HepG2 (cell line): Measurements from ENCODE around the gene LYRM4. TPM values are rescaled to one million over a fixed set of nuclear protein-coding genes. Genes with fewer than 3 reads are reported as not detected.

Source experiments
- ATAC-seq: fragments of 200-7000 bp; cut with Tn5 transposase; 3 replicates; pipeline ENCODE4 v1.9.1; 2020; ENCODE audit warnings: mild to moderate bottlenecking, moderate library complexity
- BruUV-seq: library from RNA; stranded (reverse); fragments of 400-500 nt; replicated peaks from 2 replicates; lab custom pipeline; 2021; lab: Mats Ljungman, UMichigan
- CTCF ChIA-PET: fragments of 300-600 bp; formaldehyde crosslinking; extraction: SDS; loops from one replicate; lab custom pipeline; 2021; ENCODE audit warnings: low total read pairs, inconsistent platforms, low intra/inter-chr PET ratio; lab: Yijun Ruan, JAX
- POLR2A ChIA-PET: fragments of 350-600 bp; sonication (Branson Sonifier 250); formaldehyde crosslinking; loops from one replicate; lab custom pipeline; 2020; ENCODE audit warnings: antibody characterized with exemption, inconsistent platforms; lab: Yijun Ruan, JAX
- DNase-seq: peaks from one replicate; pipeline ENCODE4 v3.0.0-alpha.2; 2015; ENCODE audit warnings: low spot score
- FAIRE-seq: peaks from 3 replicates; lab custom pipeline; 2011; peaks lifted over from hg19 to GRCh38; lab: Jason Lieb, UNC
- H2AFZ ChIP-seq: one replicate; pipeline ENCODE4 v1.6.1; 2011; ENCODE audit warnings: low read length, inconsistent platforms
- H3K27ac ChIP-seq: fragments of 300-600 bp; 3 replicates; pipeline ENCODE4 v1.8.0; 2011; ENCODE audit warnings: mixed run types, mild to moderate bottlenecking, mixed read lengths, low read length, inconsistent platforms; ENCODE audit not compliant: insufficient read depth; ENCODE audit errors: extremely low read length
- H3K27me3 ChIP-seq, 2 experiments: fragments of 200-600 bp in 1 of 2; 2 replicates in 1 of 2; 3 replicates in 1 of 2; pipeline versions ENCODE4 v1.6.0 to v1.8.0; 2011; ENCODE audit warnings: low read length in 2 of 2, mild to moderate bottlenecking in 2 of 2, moderate library complexity in 2 of 2, inconsistent platforms in 1 of 2; ENCODE audit not compliant: insufficient read depth in 2 of 2, control insufficient read depth in 1 of 2
- H3K36me3 ChIP-seq, 2 experiments: fragments of 200-600 bp in 1 of 2; replicated peaks in 1 of 2; 2 replicates in 1 of 2; 3 replicates in 1 of 2; pipeline versions ENCODE4 v1.5.1 to v1.8.0; 2011; ENCODE audit warnings: low read length in 2 of 2, inconsistent platforms in 1 of 2; ENCODE audit not compliant: insufficient read depth in 2 of 2, control insufficient read depth in 1 of 2
- H3K4me1 ChIP-seq: 2 replicates; pipeline ENCODE4 v1.5.1; 2012; ENCODE audit warnings: low read length, inconsistent platforms; ENCODE audit not compliant: insufficient read depth
- H3K4me2 ChIP-seq: 2 replicates; pipeline ENCODE4 v1.6.0; 2011; ENCODE audit warnings: low read depth, low read length, inconsistent platforms
- H3K4me3 ChIP-seq, 3 experiments: fragments of 200-600 bp in 1 of 3; sonication (generic), shearing (Covaris generic) in 1 of 3; replicated peaks in 1 of 3; 2 replicates each; pipeline ENCODE4 v1.5.1; 2011 to 2016; ENCODE audit warnings: low read length in 3 of 3, inconsistent platforms in 2 of 3, low read depth in 2 of 3, mild to moderate bottlenecking in 2 of 3, control low read depth in 1 of 3, mixed read lengths in 1 of 3; ENCODE audit not compliant: insufficient read depth in 1 of 3
- H3K79me2 ChIP-seq: one replicate; pipeline ENCODE4 v1.6.1; 2011; ENCODE audit warnings: low read length, inconsistent platforms; ENCODE audit not compliant: insufficient read depth
- H3K9ac ChIP-seq: 2 replicates; pipeline ENCODE4 v1.6.0; 2011; ENCODE audit warnings: mild to moderate bottlenecking, low read depth, low read length, inconsistent platforms; ENCODE audit not compliant: insufficient read depth
- H3K9me3 ChIP-seq: 2 replicates; pipeline ENCODE4 v1.5.1; 2012; ENCODE audit warnings: mild to moderate bottlenecking, low read length
- H4K20me1 ChIP-seq: 2 replicates; pipeline ENCODE4 v1.6.0; 2011; ENCODE audit warnings: inconsistent platforms, mild to moderate bottlenecking, low read length, moderate library complexity; ENCODE audit not compliant: insufficient read depth
- DMAP1 ChIP-seq: IDR thresholded peaks from 2 replicates; pipeline ENCODE4 v1.6.1; 2016
- IRX3 ChIP-seq: sonication (generic); formaldehyde crosslinking; IDR thresholded peaks from 2 replicates; pipeline ENCODE4 v1.8.1; 2023; ENCODE audit warnings: mild to moderate bottlenecking, low read depth, missing genetic modification reagents, borderline replicate concordance
- MTF1 ChIP-seq: sonication (generic); formaldehyde crosslinking; IDR thresholded peaks from 2 replicates; pipeline ENCODE4 v1.5.0; 2020; ENCODE audit warnings: missing genetic modification reagents
- POLR2AphosphoS5 ChIP-seq: IDR thresholded peaks from 2 replicates; pipeline ENCODE4 v1.6.1; 2012; ENCODE audit warnings: low read depth, low read length
- SYNCRIP ChIP-seq: fragments of 200-400 bp; formaldehyde crosslinking; IDR thresholded peaks from 2 replicates; pipeline ENCODE4 v1.6.1; 2018; ENCODE audit warnings: mild to moderate bottlenecking, low read depth, low read length; ENCODE audit not compliant: insufficient read depth
- ZBTB38 ChIP-seq: sonication (generic); formaldehyde crosslinking; IDR thresholded peaks from 2 replicates; pipeline ENCODE4 v1.5.1; 2020; ENCODE audit warnings: mild to moderate bottlenecking, missing genetic modification reagents
- ZBTB8A ChIP-seq: sonication (generic); formaldehyde crosslinking; IDR thresholded peaks from 2 replicates; pipeline ENCODE4 v1.4.0; 2020; ENCODE audit warnings: mild to moderate bottlenecking, low read depth, missing genetic modification reagents, borderline replicate concordance
- ZFP90 ChIP-seq: sonication (generic); formaldehyde crosslinking; IDR thresholded peaks from 2 replicates; pipeline ENCODE4 v1.8.0; 2022; ENCODE audit warnings: missing genetic modification reagents, mild to moderate bottlenecking, inconsistent platforms, borderline replicate concordance
- ZNF136 ChIP-seq: sonication (generic); formaldehyde crosslinking; IDR thresholded peaks from 2 replicates; pipeline ENCODE4 v1.8.1; 2022; ENCODE audit warnings: low read depth, mild to moderate bottlenecking, moderate library complexity, missing genetic modification reagents
- ZNF251 ChIP-seq: sonication (generic); formaldehyde crosslinking; IDR thresholded peaks from 2 replicates; pipeline ENCODE4 v1.9.0; 2021; ENCODE audit warnings: mild to moderate bottlenecking, missing genetic modification reagents
- ZNF33B ChIP-seq: sonication (generic); formaldehyde crosslinking; IDR thresholded peaks from 2 replicates; pipeline ENCODE4 v1.5.1; 2020; ENCODE audit warnings: mild to moderate bottlenecking, missing genetic modification reagents
- ZNF652 ChIP-seq: IDR thresholded peaks from 2 replicates; pipeline ENCODE4 v1.6.1; 2016; ENCODE audit warnings: low read depth, borderline replicate concordance
- ZSCAN21 ChIP-seq: sonication (generic); formaldehyde crosslinking; IDR thresholded peaks from 2 replicates; pipeline ENCODE4 v1.8.0; 2022; ENCODE audit warnings: mild to moderate bottlenecking, missing genetic modification reagents, moderate library complexity, borderline replicate concordance
- WGBS: methylation state at CpG from one replicate; pipeline ENCODE4 v1.1.6; 2017; ENCODE audit warnings: low lambda C conversion rate; 5-methylcytosine and 5-hydroxymethylcytosine counted together
- in situ Hi-C: cut with HindIII; loops from 2 replicates; pipeline ENCODE4 v1.10.0; 2017; ENCODE audit warnings: low pct_unique_long_range_greater_than_20kb; ENCODE audit not compliant: extremely low pct_ligation_motif_present
- intact Hi-C: fragments of 100-400 bp; cut with micrococcal nuclease; formaldehyde crosslinking; loops from one replicate; pipeline ENCODE4 v1.10.0; 2022; ENCODE audit not compliant: unreplicated experiment
- polyA plus RNA-seq, 8 experiments: library from polyadenylated mRNA; depleted of rRNA in 3 of 8; stranded (reverse) in 7 of 8; unstranded in 1 of 8; fragments of >200 nt; fragmentation: Illumina TruSeq in 4 of 8; extraction: Trizol in 4 of 8; gene quantifications; 2 replicates each; pipeline versions ENCODE4 v1.2.1 to v1.2.3, GENCODE V29; 2011 to 2016; ENCODE audit warnings: low read depth in 4 of 8, missing spikeins in 1 of 8, mixed read lengths in 1 of 8; ENCODE audit not compliant: insufficient read depth in 1 of 8
- total RNA-seq, 5 experiments: library from RNA; depleted of rRNA; stranded (reverse); fragments of >200 nt; fragmentation: Illumina TruSeq; extraction: Trizol; gene quantifications; 2 replicates each; pipeline ENCODE4 v1.2.3, GENCODE V29; 2016; ENCODE audit warnings: low read depth in 1 of 5
- TF ChIP-seq, protein P1 (sequence below): sonication (generic); formaldehyde crosslinking; IDR thresholded peaks from 2 replicates; pipeline ENCODE4 v1.4.0; 2020; ENCODE audit warnings: missing genetic modification reagents, mild to moderate bottlenecking, borderline replicate concordance
- TF ChIP-seq, protein P2 (sequence below): sonication (generic); formaldehyde crosslinking; IDR thresholded peaks from 2 replicates; pipeline ENCODE4 v1.4.0; 2020; ENCODE audit warnings: low read depth, mild to moderate bottlenecking, missing genetic modification reagents
- TF ChIP-seq, protein P3 (sequence below): sonication (generic); formaldehyde crosslinking; IDR thresholded peaks from 2 replicates; pipeline ENCODE4 v1.5.0; 2020; ENCODE audit warnings: missing genetic modification reagents, mild to moderate bottlenecking, borderline replicate concordance
- TF ChIP-seq, protein P4 (sequence below): sonication (generic); formaldehyde crosslinking; IDR thresholded peaks from 2 replicates; pipeline ENCODE4 v1.8.0; 2022; ENCODE audit warnings: mild to moderate bottlenecking, missing genetic modification reagents; ENCODE audit not compliant: insufficient replicate concordance

Gene LYRM4
- total and polyA plus RNA-seq, 2 of the 13 experiments (the other 11 are each of a cell fraction or from before 2014, with no cell fraction given): 64.6 to 67.5 TPM

DNA sequence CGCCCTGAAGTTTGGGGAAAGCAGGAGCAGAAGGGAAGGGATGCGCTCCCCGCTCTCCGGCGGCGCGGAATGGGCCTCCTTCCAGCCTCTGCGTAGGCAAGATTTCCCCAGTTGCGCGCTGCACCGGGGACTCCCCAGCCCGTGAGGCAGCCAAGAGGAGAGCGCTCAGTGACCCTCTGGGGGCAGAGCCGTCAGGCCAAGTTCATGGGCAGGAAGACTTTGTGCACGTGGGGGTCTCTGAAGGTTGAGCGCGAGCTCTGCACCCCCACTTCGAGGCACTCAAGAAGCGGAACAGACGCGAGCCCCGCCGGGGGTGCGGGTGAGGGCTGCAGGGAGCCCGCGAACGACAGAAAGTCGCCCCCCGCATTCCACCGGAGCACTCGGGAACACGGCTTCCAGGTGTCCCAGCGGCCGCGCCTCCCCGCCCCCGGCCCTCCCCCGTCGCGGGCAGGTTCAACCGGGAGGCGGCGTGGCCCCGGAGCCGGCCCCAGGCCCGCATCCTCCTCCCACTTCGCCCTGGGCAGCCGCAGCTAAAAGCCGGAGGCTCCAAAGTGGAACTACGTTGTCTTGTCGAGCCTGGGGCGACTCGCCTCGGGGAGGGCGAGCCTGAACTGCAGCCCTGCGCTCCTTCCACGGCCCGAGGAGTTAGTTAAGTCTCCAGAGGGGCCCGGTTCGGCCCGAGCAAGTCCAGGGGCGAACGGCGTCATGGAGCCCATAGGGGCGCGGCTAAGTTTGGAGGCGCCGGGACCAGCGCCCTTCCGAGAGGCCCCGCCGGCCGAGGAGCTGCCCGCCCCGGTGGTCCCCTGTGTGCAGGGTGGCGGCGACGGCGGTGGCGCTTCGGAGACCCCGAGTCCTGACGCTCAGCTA, 175.7 kb downstream of the LYRM4 start, which contains the start of gene PPP1R3G:
TSS of gene PPP1R3G (plus strand) at position 561 of the 867 bp plus-strand sequence. CDS start at position 706, 145 bp downstream.
- 93% methylated on average over 79 of the region's 83 CpGs for WGBS
- H3K4me3 ChIP-seq: peak within 1 kb of the TSS; percentile 49 to 71 (median 51); a peak in 5 of 6 replicates
- H2AFZ ChIP-seq: no peak within 1 kb of the TSS
- CTCF ChIA-PET: no interaction called here
- ATAC-seq (no peak), DNase-seq (no peak), FAIRE-seq (no peak)
- H3K9me3 ChIP-seq: no peaks in the 10 kb centered on the region
- H3K9ac ChIP-seq: peak within 1 kb of the TSS; percentile 76
- no peaks in the 10 kb centered on the region for H3K36me3 ChIP-seq
- H3K79me2 ChIP-seq: peaks cover 5% of the 10 kb centered on the region
- H3K27ac ChIP-seq: peak within 1 kb of the TSS; percentile 81
- H3K4me2 ChIP-seq: peak within 1 kb of the TSS; percentile 96
- in situ Hi-C loops: no loop called here
- no peaks in the 10 kb centered on the region for H3K27me3 ChIP-seq
- POLR2A ChIA-PET: no interaction called here
- H4K20me1 ChIP-seq: no peaks in the 10 kb centered on the region
- TSS peak; percentile 26 for BruUV-seq
- intact Hi-C loops: loop anchor here (5.0 kb wide), 1 partner anchor 32 kb away; no protein-coding TSS in a partner anchor
- H3K4me1 ChIP-seq: peaks cover 73% of the 10 kb centered on the region
- 0 out of 2 replicates have a peak, but pooled peaks have one; percentile 9 for TF ChIP-seq ZSCAN21 (CRISPR knock-in tag)
- TF ChIP-seq ZBTB38 (CRISPR knock-in tag): peak; percentile 99
- TF ChIP-seq, protein P1, sequence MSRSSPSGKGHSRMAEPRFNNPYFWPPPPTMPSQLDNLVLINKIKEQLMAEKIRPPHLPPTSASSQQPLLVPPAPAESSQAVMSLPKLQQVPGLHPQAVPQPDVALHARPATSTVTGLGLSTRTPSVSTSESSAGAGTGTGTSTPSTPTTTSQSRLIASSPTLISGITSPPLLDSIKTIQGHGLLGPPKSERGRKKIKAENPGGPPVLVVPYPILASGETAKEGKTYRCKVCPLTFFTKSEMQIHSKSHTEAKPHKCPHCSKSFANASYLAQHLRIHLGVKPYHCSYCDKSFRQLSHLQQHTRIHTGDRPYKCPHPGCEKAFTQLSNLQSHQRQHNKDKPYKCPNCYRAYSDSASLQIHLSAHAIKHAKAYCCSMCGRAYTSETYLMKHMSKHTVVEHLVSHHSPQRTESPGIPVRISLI (CRISPR knock-in tag): no peak
- 0 out of 2 replicates have a peak, but pooled peaks have one; percentile 17 for TF ChIP-seq ZNF136
- TF ChIP-seq ZNF251 (CRISPR knock-in tag): no peak
- TF ChIP-seq POLR2AphosphoS5: no peak
- TF ChIP-seq, protein P2, sequence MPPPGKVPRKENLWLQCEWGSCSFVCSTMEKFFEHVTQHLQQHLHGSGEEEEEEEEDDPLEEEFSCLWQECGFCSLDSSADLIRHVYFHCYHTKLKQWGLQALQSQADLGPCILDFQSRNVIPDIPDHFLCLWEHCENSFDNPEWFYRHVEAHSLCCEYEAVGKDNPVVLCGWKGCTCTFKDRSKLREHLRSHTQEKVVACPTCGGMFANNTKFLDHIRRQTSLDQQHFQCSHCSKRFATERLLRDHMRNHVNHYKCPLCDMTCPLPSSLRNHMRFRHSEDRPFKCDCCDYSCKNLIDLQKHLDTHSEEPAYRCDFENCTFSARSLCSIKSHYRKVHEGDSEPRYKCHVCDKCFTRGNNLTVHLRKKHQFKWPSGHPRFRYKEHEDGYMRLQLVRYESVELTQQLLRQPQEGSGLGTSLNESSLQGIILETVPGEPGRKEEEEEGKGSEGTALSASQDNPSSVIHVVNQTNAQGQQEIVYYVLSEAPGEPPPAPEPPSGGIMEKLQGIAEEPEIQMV: no peak
- TF ChIP-seq ZBTB8A (CRISPR knock-in tag): no peak
- TF ChIP-seq DMAP1: peak; percentile 12; the same call in 1 of the 2 replicates
- no peak for TF ChIP-seq ZNF652
- no peak for TF ChIP-seq IRX3 (CRISPR knock-in tag)
- no peak for TF ChIP-seq ZNF33B (CRISPR knock-in tag)
- TF ChIP-seq, protein P3, sequence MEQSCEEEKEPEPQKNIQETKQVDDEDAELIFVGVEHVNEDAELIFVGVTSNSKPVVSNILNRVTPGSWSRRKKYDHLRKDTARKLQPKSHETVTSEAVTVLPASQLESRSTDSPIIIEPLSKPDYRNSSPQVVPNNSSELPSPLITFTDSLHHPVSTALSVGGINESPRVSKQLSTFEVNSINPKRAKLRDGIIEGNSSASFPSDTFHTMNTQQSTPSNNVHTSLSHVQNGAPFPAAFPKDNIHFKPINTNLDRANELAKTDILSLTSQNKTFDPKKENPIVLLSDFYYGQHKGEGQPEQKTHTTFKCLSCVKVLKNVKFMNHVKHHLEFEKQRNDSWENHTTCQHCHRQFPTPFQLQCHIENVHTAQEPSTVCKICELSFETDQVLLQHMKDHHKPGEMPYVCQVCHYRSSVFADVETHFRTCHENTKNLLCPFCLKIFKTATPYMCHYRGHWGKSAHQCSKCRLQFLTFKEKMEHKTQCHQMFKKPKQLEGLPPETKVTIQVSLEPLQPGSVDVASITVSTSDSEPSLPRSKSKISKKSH (CRISPR knock-in tag): peak; percentile 28; the same call in 1 of the 2 replicates
- TF ChIP-seq ZFP90 (CRISPR knock-in tag): 0 out of 2 replicates have a peak, but pooled peaks have one; percentile 37
- no peak for TF ChIP-seq SYNCRIP
- no peak for TF ChIP-seq MTF1
- TF ChIP-seq, protein P4, sequence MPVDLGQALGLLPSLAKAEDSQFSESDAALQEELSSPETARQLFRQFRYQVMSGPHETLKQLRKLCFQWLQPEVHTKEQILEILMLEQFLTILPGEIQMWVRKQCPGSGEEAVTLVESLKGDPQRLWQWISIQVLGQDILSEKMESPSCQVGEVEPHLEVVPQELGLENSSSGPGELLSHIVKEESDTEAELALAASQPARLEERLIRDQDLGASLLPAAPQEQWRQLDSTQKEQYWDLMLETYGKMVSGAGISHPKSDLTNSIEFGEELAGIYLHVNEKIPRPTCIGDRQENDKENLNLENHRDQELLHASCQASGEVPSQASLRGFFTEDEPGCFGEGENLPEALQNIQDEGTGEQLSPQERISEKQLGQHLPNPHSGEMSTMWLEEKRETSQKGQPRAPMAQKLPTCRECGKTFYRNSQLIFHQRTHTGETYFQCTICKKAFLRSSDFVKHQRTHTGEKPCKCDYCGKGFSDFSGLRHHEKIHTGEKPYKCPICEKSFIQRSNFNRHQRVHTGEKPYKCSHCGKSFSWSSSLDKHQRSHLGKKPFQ (CRISPR knock-in tag): no peak
